HFFc6 (cell line): ENCODE results near the gene FRRS1L. TPM values are rescaled to one million over a fixed set of nuclear protein-coding genes. Genes with fewer than 3 reads are reported as not detected.
A peak's percentile ranks its signal among the peaks of the same experiment; 100 is the strongest.

Experiments
- DNase-seq: peaks from one replicate; pipeline ENCODE4 v3.0.0-alpha.2; 2018
- H3K27ac Mint-ChIP-seq: 2 replicates; pipeline ENCODE4 v1.8.0; 2020; ENCODE audit warnings: mild to moderate bottlenecking, mixed read lengths
- H3K27me3 Mint-ChIP-seq: 2 replicates; pipeline ENCODE4 v1.8.0; 2021; ENCODE audit warnings: mild to moderate bottlenecking, moderate library complexity, mixed read lengths; ENCODE audit not compliant: insufficient read depth
- H3K36me3 Mint-ChIP-seq: 2 replicates; pipeline ENCODE4 v1.8.0; 2021; ENCODE audit warnings: low read depth, mixed read lengths
- H3K4me1 Mint-ChIP-seq: 2 replicates; pipeline ENCODE4 v1.8.0; 2020; ENCODE audit warnings: low read depth, mixed read lengths
- H3K4me3 Mint-ChIP-seq: 2 replicates; pipeline ENCODE4 v1.8.0; 2020; ENCODE audit warnings: mild to moderate bottlenecking, moderate library complexity, mixed read lengths
- H3K9me3 Mint-ChIP-seq: 2 replicates; pipeline ENCODE4 v1.8.0; 2020; ENCODE audit warnings: mild to moderate bottlenecking, mixed read lengths
- total RNA-seq, 6 experiments: library from RNA; stranded (reverse); fragmentation: NEBNext Ultra II Directional; extraction: Animal tissue kit (Norgen Biotek cat#: 25700); gene quantifications; 2 replicates in 1 of 6; 3 replicates in 5 of 6; pipeline ENCODE4 v1.2.3, GENCODE V29; 2021
- TF ChIP-seq, protein P1 (sequence below): fragments of 200-600 bp; sonication (generic); IDR thresholded peaks from 2 replicates; pipeline ENCODE4 v1.5.0; 2021; ENCODE audit warnings: antibody characterized with exemption, mild to moderate bottlenecking

Gene FRRS1L
- total RNA-seq, 6 experiments from 2014 or later: not detected

DNA sequence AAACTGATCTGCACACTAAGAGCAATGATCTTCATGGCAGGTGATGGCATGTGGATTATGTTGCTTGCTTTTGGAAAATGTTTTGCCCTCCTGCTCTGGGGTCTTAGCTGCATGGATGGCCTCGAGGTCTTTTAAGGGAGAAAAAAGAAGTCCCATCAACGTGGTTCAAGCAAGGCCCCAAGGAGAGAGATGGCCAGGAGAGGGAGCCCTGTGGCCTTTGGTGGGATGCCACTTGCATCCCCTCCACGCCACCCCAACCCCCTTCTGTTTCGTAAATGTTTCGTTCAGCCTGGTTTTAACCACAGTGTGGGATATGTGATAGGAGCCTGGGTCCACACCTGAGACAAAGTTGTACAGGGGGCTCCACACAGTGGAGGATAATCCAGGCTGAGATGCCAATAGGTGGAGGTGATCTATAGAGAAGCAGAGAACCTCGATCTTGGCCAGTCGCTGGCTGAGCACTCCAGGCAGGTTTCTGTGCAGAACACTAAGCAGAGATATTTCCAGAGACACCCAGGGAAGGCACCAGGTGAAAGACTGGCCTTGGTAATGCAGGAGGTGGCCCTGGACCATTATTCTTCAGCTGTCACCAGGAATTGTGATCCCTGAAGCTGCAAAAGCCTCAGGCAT is 25.8 kb upstream of the FRRS1L start:
- no peak for DNase-seq
- Mint-ChIP-seq H3K9me3 (no peaks in the 10 kb centered on the region), H3K27ac (no peak overlapping the region), H3K4me3 (no peak overlapping the region), H3K4me1 (peaks cover 11% of the 10 kb centered on the region), H3K27me3 (peaks cover 19% of the 10 kb centered on the region), H3K36me3 (no peaks in the 10 kb centered on the region)
- TF ChIP-seq, protein P1, sequence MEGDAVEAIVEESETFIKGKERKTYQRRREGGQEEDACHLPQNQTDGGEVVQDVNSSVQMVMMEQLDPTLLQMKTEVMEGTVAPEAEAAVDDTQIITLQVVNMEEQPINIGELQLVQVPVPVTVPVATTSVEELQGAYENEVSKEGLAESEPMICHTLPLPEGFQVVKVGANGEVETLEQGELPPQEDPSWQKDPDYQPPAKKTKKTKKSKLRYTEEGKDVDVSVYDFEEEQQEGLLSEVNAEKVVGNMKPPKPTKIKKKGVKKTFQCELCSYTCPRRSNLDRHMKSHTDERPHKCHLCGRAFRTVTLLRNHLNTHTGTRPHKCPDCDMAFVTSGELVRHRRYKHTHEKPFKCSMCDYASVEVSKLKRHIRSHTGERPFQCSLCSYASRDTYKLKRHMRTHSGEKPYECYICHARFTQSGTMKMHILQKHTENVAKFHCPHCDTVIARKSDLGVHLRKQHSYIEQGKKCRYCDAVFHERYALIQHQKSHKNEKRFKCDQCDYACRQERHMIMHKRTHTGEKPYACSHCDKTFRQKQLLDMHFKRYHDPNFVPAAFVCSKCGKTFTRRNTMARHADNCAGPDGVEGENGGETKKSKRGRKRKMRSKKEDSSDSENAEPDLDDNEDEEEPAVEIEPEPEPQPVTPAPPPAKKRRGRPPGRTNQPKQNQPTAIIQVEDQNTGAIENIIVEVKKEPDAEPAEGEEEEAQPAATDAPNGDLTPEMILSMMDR: peak; percentile 64

DNA sequence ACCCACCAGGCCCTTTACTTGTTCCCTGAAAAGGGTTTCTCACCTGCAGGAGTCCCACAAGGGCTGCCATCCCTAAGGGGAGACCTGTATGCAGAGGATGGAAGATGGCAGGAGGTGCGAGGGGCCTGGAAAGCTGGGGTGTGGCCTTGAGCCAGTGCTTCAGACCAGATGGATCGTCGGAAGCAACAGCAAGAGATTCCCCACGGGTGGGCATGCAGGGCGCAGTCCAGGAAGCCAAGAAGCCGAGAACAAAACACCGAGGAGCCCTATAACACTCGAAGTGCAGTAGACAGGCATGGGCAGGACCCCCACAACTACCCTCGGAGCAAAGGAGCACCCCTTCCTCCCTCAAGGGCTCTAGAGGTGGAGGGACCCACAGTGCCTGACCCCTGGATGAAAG is 24.7 kb upstream of the FRRS1L start:
- TF ChIP-seq, protein P1: no peak
- no peaks in the 10 kb centered on the region for H3K36me3 Mint-ChIP-seq
- no peak for DNase-seq
- no peaks in the 10 kb centered on the region for H3K9me3 Mint-ChIP-seq
- no peak overlapping the region for H3K27ac Mint-ChIP-seq
- H3K4me1 Mint-ChIP-seq: peaks cover 11% of the 10 kb centered on the region
- peaks cover 16% of the 10 kb centered on the region for H3K27me3 Mint-ChIP-seq
- no peak overlapping the region for H3K4me3 Mint-ChIP-seq

DNA sequence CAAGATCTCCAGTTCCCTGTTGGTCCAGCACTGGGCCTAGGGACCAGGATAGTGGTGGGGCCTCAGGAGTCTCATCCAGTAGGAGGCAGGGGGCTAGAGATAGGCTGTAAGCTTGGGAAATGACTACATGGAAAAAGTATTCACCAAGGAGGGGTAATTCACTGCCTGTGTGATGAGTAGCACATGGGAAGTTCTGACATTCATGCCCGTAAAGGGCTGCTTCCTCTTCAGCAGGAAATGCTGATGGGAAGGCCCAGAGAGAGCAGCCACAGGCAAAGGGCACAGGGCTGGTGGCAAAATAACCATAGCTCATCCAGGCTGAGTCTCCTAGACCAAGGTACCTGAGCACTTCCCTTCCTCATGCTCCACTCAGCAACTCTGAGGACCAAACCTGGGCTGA is 23.1 kb upstream of the FRRS1L start:
- no peak overlapping the region for H3K27ac Mint-ChIP-seq
- no peaks in the 10 kb centered on the region for H3K36me3 Mint-ChIP-seq
- DNase-seq: no peak
- H3K4me1 Mint-ChIP-seq: peaks cover 11% of the 10 kb centered on the region
- H3K9me3 Mint-ChIP-seq: no peaks in the 10 kb centered on the region
- TF ChIP-seq, protein P1: no peak
- H3K27me3 Mint-ChIP-seq: peaks cover 16% of the 10 kb centered on the region
- H3K4me3 Mint-ChIP-seq: no peak overlapping the region

DNA sequence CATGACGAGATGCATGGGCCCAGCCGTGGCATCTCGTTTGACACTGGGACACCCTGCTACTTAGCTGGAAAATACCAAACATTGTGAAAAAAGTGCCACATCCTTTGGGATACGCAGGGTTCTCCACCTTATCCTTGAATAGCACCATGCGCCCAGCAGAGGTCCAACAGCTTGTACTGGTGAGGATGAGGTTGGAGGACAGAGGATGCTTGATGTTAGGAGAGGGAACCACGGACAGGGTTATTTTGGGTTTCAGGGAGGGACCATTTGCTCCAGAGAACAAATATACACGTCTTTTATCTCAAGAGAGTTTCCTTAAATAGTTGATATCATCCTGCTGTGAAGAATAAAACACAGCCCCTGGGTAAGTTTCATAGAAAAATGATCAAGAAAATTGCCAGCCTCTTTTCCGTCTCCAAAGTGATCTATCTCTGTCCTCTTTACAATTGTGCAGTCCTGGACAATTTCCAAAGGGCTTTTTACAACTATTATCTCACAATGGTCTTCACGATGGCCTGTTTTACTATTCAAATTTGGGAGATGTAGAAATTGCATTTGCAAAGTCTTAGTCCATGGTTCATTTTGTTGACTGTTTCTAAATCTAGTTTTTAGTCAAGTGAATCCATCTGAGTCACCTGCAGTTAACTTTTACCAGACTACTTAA is 19.9 kb upstream of the FRRS1L start:
- Mint-ChIP-seq H3K4me1 (peaks cover 6% of the 10 kb centered on the region; the same call in 1 of the 2 replicates), H3K4me3 (no peak overlapping the region), H3K27ac (no peak overlapping the region), H3K27me3 (peaks cover 3% of the 10 kb centered on the region), H3K9me3 (no peaks in the 10 kb centered on the region), H3K36me3 (no peaks in the 10 kb centered on the region)
- DNase-seq: no peak
- TF ChIP-seq, protein P1: no peak

DNA sequence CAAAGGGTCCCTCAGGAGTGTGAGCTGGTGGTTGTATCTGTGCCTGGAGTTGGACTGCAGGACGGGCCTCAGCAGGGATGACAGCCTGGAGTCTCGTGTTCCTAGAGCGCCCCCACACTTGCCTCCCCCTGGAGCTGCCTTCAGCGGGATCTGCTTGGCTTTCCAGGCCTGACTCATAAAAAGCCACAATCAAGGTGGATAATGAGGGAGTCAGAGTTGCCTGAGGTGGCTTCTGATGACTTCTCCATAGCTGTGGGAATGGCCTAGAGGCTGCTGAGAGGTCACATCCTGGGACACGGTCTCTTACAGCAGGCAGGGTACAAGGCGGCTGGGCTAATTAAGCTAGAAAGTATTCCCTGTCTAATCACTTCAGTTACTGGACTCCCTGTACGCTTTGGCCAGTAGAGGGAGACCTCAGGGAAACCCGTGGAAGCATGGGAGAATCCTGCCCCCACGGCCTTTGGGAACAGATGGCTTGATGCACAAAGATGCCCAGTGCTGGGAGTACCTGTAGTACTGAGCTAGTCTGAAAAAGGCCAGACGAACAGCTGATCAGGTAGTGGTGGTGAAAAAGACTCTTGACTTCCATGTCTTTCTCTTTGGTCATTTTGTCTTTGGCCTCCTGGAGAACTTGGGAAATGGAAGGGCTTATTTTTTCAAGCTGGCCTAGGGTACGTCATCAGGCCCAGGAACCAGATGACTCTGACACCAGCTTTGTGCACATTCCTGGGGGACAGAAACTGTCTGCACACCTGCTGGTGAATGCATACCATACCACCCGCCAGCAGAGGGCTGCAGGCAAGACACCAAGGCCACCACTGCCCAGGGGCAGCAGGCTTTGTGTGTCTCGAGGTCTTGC is 16.1 kb upstream of the FRRS1L start:
- DNase-seq: peak; percentile 4
- Mint-ChIP-seq H3K27ac (no peak overlapping the region), H3K4me3 (no peak overlapping the region), H3K36me3 (no peaks in the 10 kb centered on the region), H3K27me3 (peaks cover 18% of the 10 kb centered on the region), H3K9me3 (no peaks in the 10 kb centered on the region), H3K4me1 (no peaks in the 10 kb centered on the region)
- TF ChIP-seq, protein P1: peak; percentile 73
